GM12891 (cell line): Measurements from ENCODE around the gene TRIM29. TPM values are rescaled to one million over a fixed set of nuclear protein-coding genes. Genes with fewer than 3 reads are reported as not detected.

Source experiments
- DNase-seq: peaks from one replicate; pipeline ENCODE4 v3.0.0; 2011; ENCODE audit warnings: low spot score; ENCODE audit not compliant: insufficient read length
- FAIRE-seq: peaks from 2 replicates; lab custom pipeline; 2011; peaks lifted over from hg19 to GRCh38; lab: Jason Lieb, UNC
- PAX5 ChIP-seq: IDR thresholded peaks from 2 replicates; pipeline ENCODE4 v1.6.1; 2011; ENCODE audit warnings: low read length, moderate library complexity, mild to moderate bottlenecking; ENCODE audit not compliant: insufficient read depth, severe bottlenecking
- POLR2A ChIP-seq: IDR thresholded peaks from 2 replicates; pipeline ENCODE4 v1.6.1; 2011; ENCODE audit warnings: low read depth, low read length, control low read depth
- POLR2AphosphoS5 ChIP-seq: IDR thresholded peaks from 2 replicates; pipeline ENCODE4 v1.6.1; 2011; ENCODE audit warnings: low read depth, low read length, control low read depth
- POU2F2 ChIP-seq: IDR thresholded peaks from 2 replicates; pipeline ENCODE4 v1.6.1; 2011; ENCODE audit warnings: low read depth, mild to moderate bottlenecking, control low read depth, low read length, moderate library complexity
- SPI1 ChIP-seq: IDR thresholded peaks from 2 replicates; pipeline ENCODE4 v1.6.1; 2011; ENCODE audit warnings: low read depth, low read length, control low read depth
- TAF1 ChIP-seq: IDR thresholded peaks from 2 replicates; pipeline ENCODE4 v1.6.1; 2011; ENCODE audit warnings: low read depth, low read length, control low read depth
- polyA plus RNA-seq: library from polyadenylated mRNA; unstranded; fragments of >200 nt; gene quantifications from one replicate; pipeline ENCODE4 v1.2.1, GENCODE V29; 2012; ENCODE audit warnings: low read depth, missing spikeins, inconsistent platforms; ENCODE audit not compliant: missing spikeins

Gene TRIM29
- 0.28 TPM for polyA plus RNA-seq

GRCh38 chr11:120137611-120138521 is at the start of gene TRIM29:
Gene TRIM29 (minus strand): TSS chr11:120138113. CDS start chr11:120138031, 82 bp downstream.
- DNase-seq (peak; percentile 8), FAIRE-seq (no peak)
- TF ChIP-seq PAX5 (no peak), POLR2AphosphoS5 (no peak), POU2F2 (no peak), POLR2A (no peak), TAF1 (no peak), SPI1 (no peak)

- FAIRE-seq (no peak), DNase-seq (no peak)
- TF ChIP-seq POLR2AphosphoS5 (no peak), SPI1 (no peak), PAX5 (no peak), POLR2A (no peak), TAF1 (no peak)
Observed at GRCh38 chr11:120186774-120187591, 49.1 kb upstream of the TRIM29 start.

GRCh38 chr11:120186456-120186773 is 48.5 kb upstream of the TRIM29 start:
- DNase-seq (no peak), FAIRE-seq (no peak)
- TF ChIP-seq POLR2A = no peak
- no peak for TF ChIP-seq POU2F2
- TF ChIP-seq POLR2AphosphoS5 = no peak
- no peak for TF ChIP-seq SPI1
- TF ChIP-seq PAX5 = no peak
- no peak for TF ChIP-seq TAF1

- FAIRE-seq (no peak), DNase-seq (no peak)
- no peak for TF ChIP-seq POLR2AphosphoS5
- no peak for TF ChIP-seq TAF1
Observed at GRCh38 chr11:120185706-120186455, 48.0 kb upstream of the TRIM29 start.

- TF ChIP-seq TAF1 (no peak), POU2F2 (no peak), POLR2A (no peak), POLR2AphosphoS5 (no peak), PAX5 (no peak), SPI1 (no peak)
- DNase-seq (no peak), FAIRE-seq (no peak)
Observed at GRCh38 chr11:120184946-120185705, 47.2 kb upstream of the TRIM29 start.

- no peak for TF ChIP-seq SPI1
- no peak for TF ChIP-seq POU2F2
- TF ChIP-seq PAX5 = no peak
- TF ChIP-seq POLR2AphosphoS5 = no peak
- no peak for TF ChIP-seq TAF1
- no peak for TF ChIP-seq POLR2A
- no peak for DNase-seq
Observed at GRCh38 chr11:120184371-120184945, 46.5 kb upstream of the TRIM29 start.

GRCh38 chr11:120183701-120184141 is 45.8 kb upstream of the TRIM29 start:
- DNase-seq = no peak
- FAIRE-seq = no peak
- no peak for TF ChIP-seq TAF1
- TF ChIP-seq SPI1 = no peak
- TF ChIP-seq POLR2A = no peak
- TF ChIP-seq POLR2AphosphoS5 = no peak
- no peak for TF ChIP-seq POU2F2
- no peak for TF ChIP-seq PAX5

More at GRCh38 chr11:120184371-120184945, 46.5 kb upstream of the TRIM29 start:
- no peak for FAIRE-seq

- DNase-seq = no peak
- TF ChIP-seq POU2F2 (no peak), SPI1 (no peak), TAF1 (no peak), POLR2AphosphoS5 (no peak), POLR2A (no peak), PAX5 (no peak)
- FAIRE-seq = no peak
Observed at GRCh38 chr11:120182790-120183491, 45.0 kb upstream of the TRIM29 start.
